ENCODE measurements around the gene CCDC13. TPM values are rescaled to one million over a fixed set of nuclear protein-coding genes. Genes with fewer than 3 reads are reported as not detected.

The CCDC13 gene
- total RNA-seq, 4 donors from 2014 or later, result 2.9 to 6.6 (median 3.3) TPM; not detected in 1

GRCh38 chr3:42730706-42731420, 42.2 kb downstream of the CCDC13 start:
- no peak for TF ChIP-seq CTCF (IDR thresholded peaks at IDR 0.05; ENCODE audit: low read depth)

GRCh38 chr3:42730294-42730693, 42.8 kb downstream of the CCDC13 start:
- no peak for TF ChIP-seq CTCF (IDR thresholded peaks at IDR 0.05; ENCODE audit: low read depth)

- TF ChIP-seq CTCF (IDR thresholded peaks at IDR 0.05; ENCODE audit: low read depth), result no peak
Measured at GRCh38 chr3:42729404-42730145, 43.5 kb downstream of the CCDC13 start.

DNA sequence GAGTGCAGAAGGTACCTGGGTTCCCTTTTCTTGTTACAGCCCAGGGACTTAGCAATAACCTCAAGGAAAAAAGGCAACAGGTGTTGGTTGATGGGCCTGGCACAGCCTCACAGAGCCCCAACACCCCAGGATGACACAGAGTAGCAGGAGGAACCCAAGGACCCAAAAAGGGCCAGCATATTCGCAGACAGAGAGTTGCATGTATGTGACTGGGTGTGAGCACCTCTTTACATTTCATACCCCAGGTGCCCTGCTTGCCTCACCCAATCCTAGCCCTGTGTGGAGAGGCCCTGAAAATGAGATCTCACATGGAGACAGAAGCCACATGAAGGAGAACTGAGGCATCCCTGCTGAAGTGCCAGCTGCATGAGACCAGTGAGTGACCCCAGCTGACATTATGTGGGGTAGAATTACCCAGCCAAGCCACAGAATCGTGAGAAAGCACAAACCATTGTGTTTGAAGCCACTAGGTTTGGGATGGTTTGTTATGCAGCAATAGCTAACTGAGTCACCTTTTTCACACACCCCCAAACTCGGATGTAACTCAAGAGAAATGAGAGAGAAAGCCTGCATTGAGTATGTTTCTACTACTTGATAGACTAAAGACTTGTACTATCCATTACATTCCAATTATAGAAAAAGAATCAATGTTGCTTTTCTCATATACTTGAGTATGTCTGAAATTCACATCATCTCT, 44.2 kb downstream of the CCDC13 start:
- no peak for TF ChIP-seq CTCF (IDR thresholded peaks at IDR 0.05; ENCODE audit: low read depth)

GRCh38 chr3:42728056-42728455, 45.0 kb downstream of the CCDC13 start:
- no peak for TF ChIP-seq CTCF (IDR thresholded peaks at IDR 0.05; ENCODE audit: low read depth)

DNA sequence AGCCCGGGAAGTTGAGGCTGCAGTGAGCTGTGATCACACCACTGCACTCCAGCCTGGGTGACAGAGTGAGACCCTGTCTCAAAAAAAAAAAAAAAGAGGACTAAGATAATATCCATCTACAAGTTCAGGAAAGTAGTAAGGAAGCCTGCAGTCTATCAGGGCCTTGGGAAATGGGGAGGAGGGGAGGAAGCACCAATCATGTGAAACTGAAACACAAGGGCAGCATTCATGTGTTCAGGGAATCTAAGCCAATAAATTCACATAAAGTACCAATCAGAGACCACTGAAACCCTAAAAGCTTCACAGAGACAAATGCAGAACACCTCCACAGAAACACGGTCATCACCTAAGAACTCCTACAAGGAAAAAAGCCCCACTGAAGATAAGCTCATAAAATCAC, 47.6 kb downstream of the CCDC13 start:
- TF ChIP-seq CTCF (IDR thresholded peaks at IDR 0.05; ENCODE audit: low read depth), result no peak

DNA sequence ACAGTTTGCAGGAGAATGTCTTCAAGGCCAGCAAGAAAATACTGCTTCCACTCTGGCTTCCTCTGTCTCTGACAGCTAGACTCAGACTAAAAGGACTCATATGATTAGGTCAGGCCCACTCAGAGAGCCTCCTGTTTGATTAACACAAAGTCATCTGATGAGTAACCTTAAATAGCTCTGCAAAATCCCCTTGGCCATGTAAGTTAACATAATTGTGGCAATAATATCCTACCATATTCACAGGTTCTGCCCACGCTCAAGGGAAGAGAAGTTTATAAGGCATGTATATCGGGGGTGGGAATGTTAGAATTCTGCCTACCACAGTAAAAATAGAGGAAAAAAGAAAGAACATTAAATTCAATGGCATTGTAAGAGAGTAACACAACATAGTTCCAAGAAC, 49.8 kb downstream of the CCDC13 start:
- TF ChIP-seq CTCF (IDR thresholded peaks at IDR 0.05; ENCODE audit: low read depth), result no peak
